GM19043 (cell line): ENCODE measurements around the gene TYW1.
"Not testable (repeated sequence)": the region's sequence is repeated elsewhere in the genome, so short reads cannot be mapped to it uniquely, and the experiment has no call there.

ENCODE experiments used
- ATAC-seq: cut with Tn5 transposase; IDR thresholded peaks from one replicate; pipeline ENCODE4 v1.9.1; 2021; ENCODE audit warnings: low read depth; ENCODE audit not compliant: unreplicated experiment

TYW1 gene

DNA sequence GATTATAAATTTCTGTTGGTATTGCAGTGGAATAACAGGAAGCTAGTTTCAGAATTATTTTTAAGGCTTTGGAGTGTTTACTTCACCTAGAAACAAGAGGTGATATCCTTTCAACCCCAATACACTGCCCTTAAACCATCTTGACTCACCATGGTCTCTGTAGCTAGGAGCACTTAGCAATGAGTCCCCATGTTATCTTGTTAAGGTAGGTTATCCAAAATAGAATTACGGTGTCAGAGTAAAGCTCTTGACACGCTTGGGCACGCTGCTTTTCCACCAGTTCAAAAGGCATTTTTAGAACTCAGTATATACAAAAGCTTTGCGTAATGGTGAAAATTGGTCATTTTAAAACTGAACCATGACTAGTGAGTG, 46.9 kb downstream of the TYW1 start:
- not testable (repeated sequence) for ATAC-seq

DNA sequence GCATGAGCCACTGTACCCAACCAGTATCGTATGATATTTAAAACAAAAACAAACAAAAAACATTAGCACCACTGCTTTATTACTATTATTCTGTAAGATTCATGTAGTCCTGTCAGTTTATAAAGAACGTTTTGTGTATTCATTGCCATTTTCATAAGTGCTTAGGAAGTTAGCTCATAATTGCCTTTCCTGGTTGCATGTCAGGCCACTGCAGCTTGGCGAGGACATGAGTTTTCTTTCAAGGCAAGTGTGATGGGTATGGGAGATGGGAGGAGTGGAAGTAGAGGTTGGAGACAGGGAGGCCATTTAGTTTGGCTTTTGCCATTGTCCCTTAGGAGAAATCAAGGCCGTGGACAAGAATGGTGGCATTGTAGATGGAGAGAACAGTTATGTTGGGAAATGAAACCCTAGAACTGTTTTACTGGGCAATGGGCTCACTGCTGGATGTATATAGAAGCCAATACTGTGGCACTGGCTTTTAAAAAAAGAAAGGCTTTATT, 48.9 kb downstream of the TYW1 start:
- no peak for ATAC-seq

DNA sequence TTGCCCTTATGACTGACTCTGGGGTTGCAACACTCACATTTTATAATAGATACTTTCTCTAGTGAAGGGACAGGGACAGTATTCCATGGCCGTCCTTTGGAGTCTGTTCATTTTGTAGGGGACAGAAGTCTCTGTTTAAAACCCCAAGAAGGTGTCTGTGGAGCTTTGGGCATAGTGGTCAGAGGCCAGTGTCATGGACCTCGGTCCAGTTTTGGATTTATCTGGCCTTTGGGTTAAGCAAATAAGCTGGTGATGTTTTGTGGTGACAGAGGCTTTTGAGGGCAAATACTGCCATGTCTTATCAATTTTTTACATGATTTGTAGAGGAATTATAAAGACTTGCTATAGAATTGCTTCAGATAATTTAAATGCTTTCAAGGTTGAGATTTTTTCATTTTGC, 50.2 kb downstream of the TYW1 start:
- not testable (repeated sequence) for ATAC-seq

DNA sequence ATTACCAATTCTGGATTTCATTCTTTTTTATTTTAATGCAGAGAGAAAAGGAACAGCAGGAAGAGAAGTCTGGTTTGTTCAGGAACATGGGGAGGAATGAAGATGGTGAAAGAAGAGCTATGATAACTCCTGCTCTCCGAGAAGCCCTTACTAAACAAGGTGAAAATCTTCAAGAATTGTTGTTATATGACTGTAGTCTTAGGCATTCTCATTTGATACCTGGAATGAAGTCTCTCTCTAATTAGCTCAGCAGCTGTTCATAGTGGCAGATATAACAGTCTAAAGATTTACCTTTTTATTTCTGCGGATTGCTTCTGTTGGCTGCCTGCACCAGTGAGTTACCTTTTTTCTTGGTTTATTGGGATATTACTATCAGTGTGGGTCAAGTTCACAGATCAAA, 53.3 kb downstream of the TYW1 start:
- ATAC-seq, result not testable (repeated sequence)

DNA sequence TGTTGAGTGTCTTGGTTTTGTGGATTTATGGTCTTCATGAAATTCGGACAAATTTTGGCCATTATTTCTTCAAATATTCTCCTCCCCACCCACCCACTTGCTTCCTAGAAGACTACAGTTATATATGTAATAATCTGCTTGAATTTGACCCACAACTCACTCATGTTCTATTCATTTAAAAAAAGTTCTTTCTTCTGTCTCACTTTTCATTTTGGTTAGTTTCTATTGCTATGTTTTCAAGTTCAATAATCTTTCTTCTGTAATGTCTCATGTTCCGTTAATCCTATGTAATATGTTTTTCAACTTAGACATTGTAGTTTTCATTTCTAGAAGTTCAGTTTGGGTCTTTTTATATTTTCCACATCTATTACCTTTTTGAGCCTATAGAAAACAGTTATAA, 55.5 kb downstream of the TYW1 start:
- ATAC-seq, result not testable (repeated sequence)

GRCh38 chr7:67056683-67057082, 60.0 kb downstream of the TYW1 start:
- no peak for ATAC-seq

DNA sequence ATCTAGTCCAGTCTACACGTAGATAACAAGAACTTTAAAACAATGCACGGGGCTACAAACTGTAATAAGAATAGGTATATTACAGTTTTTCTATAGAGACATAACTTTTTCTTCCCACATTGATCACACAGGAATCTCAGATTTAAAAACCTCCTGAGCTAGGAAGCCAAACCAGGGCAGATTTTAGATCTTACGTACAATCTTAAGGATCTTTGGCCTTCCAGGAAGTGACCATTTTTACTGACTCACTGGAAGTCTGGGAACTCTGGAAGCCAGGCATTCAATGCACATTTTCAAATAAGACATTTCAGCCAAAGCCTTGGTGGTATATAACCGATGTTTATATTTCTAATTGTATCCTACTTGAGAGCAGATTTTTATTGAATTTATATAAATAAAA, 64.7 kb downstream of the TYW1 start:
- not testable (repeated sequence) for ATAC-seq

DNA sequence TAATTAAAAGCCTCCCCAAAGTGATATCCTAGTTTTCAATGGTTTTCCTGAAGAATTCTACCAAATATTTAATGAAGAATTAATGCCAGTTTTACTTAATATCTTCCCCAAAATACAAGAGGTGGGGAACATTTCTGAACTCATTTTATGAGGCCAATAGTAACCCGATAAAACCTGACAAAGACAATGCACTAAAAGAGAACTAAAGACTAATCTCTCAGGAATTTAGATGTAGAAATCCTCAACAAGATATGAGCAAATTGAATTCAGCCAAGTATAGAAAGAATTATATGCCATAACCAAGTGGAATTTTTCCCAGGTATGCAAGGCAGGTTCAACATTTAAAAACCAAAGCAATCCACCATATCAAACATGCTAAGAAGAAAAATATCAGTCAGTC, 66.2 kb downstream of the TYW1 start:
- ATAC-seq, result not testable (repeated sequence)

GRCh38 chr7:67066950-67067622, 70.5 kb downstream of the TYW1 start:
- ATAC-seq, result not testable (repeated sequence)

DNA sequence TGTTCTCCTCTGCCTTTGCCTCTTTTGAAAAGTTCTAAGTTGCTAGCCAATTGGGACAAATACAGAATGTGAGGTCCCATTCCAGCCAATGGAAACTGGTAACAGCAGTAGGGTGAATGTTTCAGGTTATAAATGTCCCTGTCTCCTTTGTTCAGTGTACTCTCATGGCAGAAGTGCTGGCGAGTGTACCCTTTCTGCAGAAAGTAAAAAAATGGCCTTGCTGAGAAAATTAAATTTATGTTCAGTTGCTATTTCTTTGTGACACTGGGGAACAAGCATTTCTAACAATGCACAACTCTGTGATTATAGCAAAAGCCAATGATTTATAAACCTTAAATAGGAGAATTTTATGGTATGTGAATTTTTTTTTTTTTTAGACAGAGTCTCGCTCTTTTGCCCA, 79.5 kb downstream of the TYW1 start:
- not testable (repeated sequence) for ATAC-seq

DNA sequence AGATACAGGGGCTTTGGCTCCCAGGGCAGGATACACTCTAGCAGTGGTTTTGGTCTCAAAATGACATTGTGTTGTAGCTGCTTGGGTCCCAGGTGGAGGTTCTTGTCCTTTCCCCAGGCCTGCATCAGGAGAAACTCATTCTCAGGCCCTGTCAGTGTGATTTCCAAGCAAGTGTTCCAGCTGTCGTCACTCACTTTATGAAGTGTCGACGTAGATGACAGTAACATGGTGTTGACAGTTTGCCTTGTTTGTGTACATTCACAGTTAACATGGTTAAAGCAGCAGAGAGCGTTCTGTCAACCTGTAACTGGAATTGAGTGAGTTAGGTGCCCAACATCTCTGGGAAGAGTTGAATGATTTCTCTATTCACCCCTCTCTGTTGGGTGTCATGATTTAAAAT, 86.2 kb downstream of the TYW1 start:
- not testable (repeated sequence) for ATAC-seq

- ATAC-seq, result not testable (repeated sequence)
Measured at GRCh38 chr7:67089261-67089660, 92.6 kb downstream of the TYW1 start.

- not testable (repeated sequence) for ATAC-seq
Measured at GRCh38 chr7:67091053-67091452, 94.4 kb downstream of the TYW1 start.

- ATAC-seq, result not testable (repeated sequence)
Measured at GRCh38 chr7:67098031-67098430, 101.4 kb downstream of the TYW1 start.

DNA sequence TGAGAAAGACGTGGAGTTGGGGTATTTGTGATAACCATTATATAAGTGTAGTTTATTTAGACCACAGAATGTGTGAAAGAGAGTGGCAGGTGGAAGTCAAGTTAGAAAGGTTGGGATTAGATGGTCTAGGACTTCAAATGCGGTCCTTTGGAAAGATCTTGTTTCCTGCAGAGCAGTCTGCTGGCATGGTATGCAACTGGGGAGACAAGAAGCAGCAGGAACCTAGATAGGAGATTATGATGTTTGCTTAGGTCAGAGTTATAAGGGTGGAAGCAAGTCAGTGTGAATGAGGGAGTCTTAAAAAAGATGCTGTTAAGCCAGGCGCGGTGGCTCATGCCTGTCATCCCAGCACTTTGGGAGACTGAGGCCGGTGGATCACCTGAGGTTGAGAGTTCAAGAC, 102.8 kb downstream of the TYW1 start:
- not testable (repeated sequence) for ATAC-seq

DNA sequence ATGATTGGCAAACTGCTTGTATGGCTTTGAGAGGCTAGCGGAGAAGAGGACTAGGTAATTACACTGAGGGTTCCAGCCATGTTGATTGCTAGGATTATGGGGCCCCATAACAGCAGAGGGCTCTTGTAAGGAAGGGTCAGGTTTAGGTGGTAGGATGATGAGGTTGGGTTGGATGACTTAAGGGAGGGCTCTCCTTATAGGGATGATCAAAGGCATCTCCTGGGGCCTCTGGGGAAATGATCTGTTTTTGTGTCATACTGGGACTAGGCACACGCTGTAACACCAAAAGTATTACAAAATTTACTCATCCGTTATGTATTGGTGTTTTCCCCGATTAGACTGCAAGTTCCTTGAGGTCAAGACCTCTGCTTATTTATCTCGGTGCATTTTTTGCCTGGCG, 103.4 kb downstream of the TYW1 start:
- not testable (repeated sequence) for ATAC-seq

DNA sequence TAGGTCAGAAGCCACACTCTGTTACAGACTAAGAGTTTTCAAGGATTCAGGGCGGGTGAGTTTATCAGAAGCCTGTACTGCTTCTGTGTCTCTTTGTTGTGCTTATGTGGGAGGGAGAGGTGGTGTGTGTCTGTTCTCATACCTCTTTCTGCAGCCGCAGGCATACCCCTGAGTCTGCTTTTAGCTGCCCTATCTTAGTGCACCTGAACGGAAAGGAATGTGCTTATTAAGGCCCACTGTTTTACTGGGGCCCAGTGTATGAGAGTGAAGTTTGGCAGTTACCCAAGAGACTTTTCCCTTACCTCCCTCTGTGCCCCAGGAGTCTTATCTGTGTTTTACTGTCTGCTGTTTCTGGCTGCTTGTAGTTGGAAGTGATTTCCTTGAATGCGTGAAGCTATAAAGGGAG, 104.3 kb downstream of the TYW1 start:
- ATAC-seq, result no peak

GRCh38 chr7:67104937-67105336, 108.3 kb downstream of the TYW1 start:
- not testable (repeated sequence) for ATAC-seq

GRCh38 chr7:67105377-67105776, 108.7 kb downstream of the TYW1 start:
- ATAC-seq, result no peak

- ATAC-seq, result not testable (repeated sequence)
Measured at GRCh38 chr7:67106255-67106654, 109.6 kb downstream of the TYW1 start.

DNA sequence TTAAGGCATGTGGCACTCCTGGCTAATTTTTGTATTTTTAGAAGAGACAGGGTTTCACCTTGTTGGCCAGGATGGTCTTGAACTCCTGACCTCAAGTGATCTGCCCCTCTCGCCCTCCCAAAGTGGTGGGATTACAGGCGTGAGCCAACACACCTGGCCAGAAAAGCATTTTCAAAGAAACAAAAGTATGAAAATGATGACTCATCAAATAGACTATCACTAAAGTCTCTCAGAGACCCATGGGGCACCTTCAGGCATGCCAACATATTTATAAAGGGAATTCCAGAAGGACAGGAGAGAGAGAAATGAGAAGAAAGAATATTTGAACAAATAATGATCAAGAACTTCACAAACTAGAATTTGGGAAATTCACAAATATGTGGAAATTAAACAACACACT, 114.7 kb downstream of the TYW1 start:
- ATAC-seq, result not testable (repeated sequence)

GRCh38 chr7:67114483-67115246, 118.0 kb downstream of the TYW1 start:
- not testable (repeated sequence) for ATAC-seq
